ENCODE results near the gene ENO2.
A peak's percentile ranks its signal among the peaks of the same experiment; 100 is the strongest.
"Not testable (repeated sequence)": the region's sequence is repeated elsewhere in the genome, so short reads cannot be mapped to it uniquely, and the experiment has no call there.

Gene ENO2

DNA sequence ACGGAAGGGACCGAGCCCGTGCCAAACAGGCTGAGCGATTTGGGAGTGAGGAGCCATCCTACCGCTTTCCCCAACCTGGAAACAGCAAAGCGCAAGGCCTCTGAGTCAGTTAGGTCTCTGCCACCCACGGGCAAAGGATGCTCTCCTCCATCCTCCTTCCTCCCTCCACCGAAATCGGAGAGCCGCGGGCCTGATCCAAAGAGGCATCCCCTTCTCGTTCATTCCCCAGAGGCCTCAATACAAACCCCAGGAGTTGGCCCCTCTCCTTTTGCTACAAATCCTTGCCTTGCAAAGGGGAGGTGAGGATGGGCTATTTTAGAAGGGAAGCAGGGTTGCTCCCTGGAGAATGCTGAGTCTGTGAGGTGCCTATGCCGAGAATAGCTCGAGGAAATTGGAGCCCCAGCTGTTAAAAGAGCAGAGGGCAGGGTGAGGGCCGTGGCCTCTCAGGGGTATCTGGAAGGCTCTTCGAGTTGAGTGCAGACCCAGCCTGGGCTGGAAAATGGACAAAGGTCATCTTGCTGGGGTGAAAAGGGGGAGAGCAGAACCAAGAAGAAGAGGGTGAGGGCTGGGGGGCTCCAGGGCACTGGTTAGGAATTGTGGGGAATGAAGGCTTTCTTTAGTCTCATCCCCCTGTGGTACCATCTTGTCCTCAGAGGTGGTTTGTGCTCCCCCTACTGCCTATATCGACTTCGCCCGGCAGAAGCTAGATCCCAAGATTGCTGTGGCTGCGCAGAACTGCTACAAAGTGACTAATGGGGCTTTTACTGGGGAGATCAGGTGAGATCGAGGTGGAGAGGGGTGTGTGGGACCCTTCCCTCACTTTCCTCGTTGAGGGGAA lies 46.0 kb upstream of the ENO2 start:
- no peak for DNase-seq (ENCODE audit: low read depth, low spot score)
- TF ChIP-seq, protein P1, sequence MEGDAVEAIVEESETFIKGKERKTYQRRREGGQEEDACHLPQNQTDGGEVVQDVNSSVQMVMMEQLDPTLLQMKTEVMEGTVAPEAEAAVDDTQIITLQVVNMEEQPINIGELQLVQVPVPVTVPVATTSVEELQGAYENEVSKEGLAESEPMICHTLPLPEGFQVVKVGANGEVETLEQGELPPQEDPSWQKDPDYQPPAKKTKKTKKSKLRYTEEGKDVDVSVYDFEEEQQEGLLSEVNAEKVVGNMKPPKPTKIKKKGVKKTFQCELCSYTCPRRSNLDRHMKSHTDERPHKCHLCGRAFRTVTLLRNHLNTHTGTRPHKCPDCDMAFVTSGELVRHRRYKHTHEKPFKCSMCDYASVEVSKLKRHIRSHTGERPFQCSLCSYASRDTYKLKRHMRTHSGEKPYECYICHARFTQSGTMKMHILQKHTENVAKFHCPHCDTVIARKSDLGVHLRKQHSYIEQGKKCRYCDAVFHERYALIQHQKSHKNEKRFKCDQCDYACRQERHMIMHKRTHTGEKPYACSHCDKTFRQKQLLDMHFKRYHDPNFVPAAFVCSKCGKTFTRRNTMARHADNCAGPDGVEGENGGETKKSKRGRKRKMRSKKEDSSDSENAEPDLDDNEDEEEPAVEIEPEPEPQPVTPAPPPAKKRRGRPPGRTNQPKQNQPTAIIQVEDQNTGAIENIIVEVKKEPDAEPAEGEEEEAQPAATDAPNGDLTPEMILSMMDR (IDR thresholded peaks at IDR 0.05; ENCODE audit: insufficient read depth, low read length, missing control alignments): peak; percentile 23
- ChIA-PET CTCF (interaction anchor here (1.0 to 6.5 kb wide), 21 partner anchors 8 to 374 kb away, joined by 3 to 88 read pairs (median 7); partner anchors contain the start of genes C1RL, CDCA3, MLF2 and PTMS), POLR2A (interaction anchor here (0.9 to 10.2 kb wide), 15 partner anchors 8 to 116 kb away, joined by 3 to 164 read pairs (median 7); partner anchors contain the start of genes C12orf57, CDCA3, GNB3 and MLF2)
- H3K4me3 ChIP-seq (ENCODE audit: low read depth, low read length): peak overlapping the region; percentile 96

DNA sequence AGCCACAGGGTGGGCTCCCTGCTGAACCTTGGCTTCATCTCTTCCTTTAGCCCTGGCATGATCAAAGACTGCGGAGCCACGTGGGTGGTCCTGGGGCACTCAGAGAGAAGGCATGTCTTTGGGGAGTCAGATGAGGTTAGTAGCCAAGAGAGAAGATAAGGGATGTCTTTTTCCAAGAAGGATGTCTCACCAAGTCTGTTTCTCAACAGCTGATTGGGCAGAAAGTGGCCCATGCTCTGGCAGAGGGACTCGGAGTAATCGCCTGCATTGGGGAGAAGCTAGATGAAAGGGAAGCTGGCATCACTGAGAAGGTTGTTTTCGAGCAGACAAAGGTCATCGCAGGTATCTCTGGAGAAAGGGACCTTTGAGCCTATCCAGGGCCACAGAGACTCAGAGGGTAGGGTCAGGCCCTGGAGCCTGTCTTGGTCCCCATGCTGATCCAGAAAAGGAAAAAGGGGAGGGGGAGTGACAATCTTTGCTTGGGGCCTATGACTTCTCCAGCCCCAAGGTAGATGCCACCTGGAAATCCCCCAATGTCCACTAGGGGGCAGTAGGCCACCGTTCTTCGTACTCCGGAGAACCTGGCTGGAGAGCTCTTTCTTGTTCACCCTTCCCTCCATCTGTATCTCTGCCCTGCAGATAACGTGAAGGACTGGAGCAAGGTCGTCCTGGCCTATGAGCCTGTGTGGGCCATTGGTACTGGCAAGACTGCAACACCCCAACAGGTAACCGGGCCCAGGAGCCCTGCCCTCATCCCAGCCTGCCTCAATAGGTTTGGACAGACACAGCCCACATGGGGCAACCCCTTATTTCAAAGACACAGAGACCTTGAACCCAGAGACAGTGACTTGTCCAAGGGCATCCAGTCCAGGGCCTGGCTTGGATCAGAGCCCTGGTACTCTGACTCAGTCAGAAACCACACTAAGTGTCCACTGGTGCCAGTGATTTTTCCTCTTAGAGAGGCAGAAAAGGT lies 45.0 kb upstream of the ENO2 start:
- ChIA-PET CTCF (interaction anchor here (0.6 to 6.5 kb wide), 44 partner anchors 9 to 375 kb away, joined by 3 to 88 read pairs (median 4); partner anchors contain the start of genes C12orf57, C1RL, CDCA3 and MLF2), POLR2A (interaction anchor here (0.6 to 10.2 kb wide), 10 partner anchors 10 to 117 kb away, joined by 3 to 164 read pairs (median 8); partner anchors contain the start of genes C12orf57, CDCA3, MLF2 and PTMS)
- no peak for DNase-seq (ENCODE audit: low read depth, low spot score)
- TF ChIP-seq, protein P1 (IDR thresholded peaks at IDR 0.05; ENCODE audit: insufficient read depth, low read length, missing control alignments): peak; percentile 77
- peak overlapping the region; percentile 96 for H3K4me3 ChIP-seq (ENCODE audit: low read depth, low read length)

DNA sequence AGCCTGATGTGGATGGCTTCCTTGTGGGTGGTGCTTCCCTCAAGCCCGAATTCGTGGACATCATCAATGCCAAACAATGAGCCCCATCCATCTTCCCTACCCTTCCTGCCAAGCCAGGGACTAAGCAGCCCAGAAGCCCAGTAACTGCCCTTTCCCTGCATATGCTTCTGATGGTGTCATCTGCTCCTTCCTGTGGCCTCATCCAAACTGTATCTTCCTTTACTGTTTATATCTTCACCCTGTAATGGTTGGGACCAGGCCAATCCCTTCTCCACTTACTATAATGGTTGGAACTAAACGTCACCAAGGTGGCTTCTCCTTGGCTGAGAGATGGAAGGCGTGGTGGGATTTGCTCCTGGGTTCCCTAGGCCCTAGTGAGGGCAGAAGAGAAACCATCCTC lies 44.1 kb upstream of the ENO2 start:
- not testable (repeated sequence) for DNase-seq (ENCODE audit: low read depth, low spot score); H3K4me3 ChIP-seq (ENCODE audit: low read depth, low read length)
- ChIA-PET POLR2A (interaction anchor here (1.6 to 10.2 kb wide), 2 partner anchors 11 to 19 kb away, joined by 4 to 164 read pairs; partner anchors contain the start of genes CDCA3 and USP5), CTCF (interaction anchor here (0.8 to 6.5 kb wide), 22 partner anchors 10 to 243 kb away, joined by 3 to 88 read pairs (median 8); partner anchors contain the start of genes C12orf57, CDCA3, ENO2 and LPCAT3)

DNA sequence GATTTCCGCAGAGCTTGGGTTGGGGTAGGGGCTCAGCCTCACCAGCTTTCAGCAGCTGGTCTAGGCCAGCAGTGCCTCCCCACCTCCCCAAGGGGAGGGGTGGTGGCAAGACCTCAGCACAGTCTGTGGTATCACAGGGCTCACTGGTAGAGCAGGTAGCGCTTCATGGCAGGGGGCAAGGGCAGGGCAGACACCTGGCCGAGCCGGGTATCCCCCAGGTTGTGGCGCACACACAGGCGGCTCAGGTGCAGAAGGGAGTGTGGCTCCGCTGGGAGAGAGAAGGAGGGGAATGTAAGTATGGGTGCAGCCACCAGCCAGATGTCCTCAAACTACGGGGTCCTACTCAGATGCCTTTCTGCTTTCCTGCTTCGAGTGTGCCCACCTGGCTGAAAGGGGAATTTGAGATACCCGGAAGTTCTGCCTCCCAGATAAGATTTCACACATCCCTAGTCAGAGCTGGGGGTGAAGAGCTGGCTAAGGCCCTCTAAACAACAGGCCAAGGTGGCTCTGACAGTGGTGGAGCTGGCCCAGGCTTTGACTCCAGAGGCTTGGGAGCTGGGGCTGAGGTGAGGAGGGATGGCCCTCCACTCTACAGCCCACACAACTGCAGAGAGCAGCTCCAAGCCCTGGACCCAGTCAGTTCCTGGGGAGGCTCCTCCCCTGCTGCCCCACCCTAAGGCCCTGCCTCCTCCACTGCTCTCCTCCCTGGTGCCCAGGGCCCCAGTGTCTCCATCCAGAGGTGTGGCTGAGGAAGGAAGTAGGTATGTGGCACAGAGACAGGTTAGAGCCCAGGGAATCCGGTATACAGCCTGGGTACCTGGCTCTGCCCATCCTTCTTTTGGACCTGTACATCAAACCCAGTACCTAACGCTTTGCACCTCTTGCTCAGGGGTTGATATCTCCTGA lies 43.1 kb upstream of the ENO2 start:
- TF ChIP-seq, protein P1 (IDR thresholded peaks at IDR 0.05; ENCODE audit: insufficient read depth, low read length, missing control alignments): no peak
- ChIA-PET POLR2A (interaction anchor here (1.0 to 10.2 kb wide), 5 partner anchors 10 to 44 kb away, joined by 3 to 164 read pairs (median 4); partner anchors contain the start of genes CDCA3 and USP5), CTCF (interaction anchor here (0.6 to 6.3 kb wide), 30 partner anchors 11 to 147 kb away, joined by 3 to 88 read pairs (median 8); partner anchors contain the start of genes C12orf57, CDCA3, ENO2 and GNB3)
- no peak for DNase-seq (ENCODE audit: low read depth, low spot score)
- peak overlapping the region; percentile 78 for H3K4me3 ChIP-seq (ENCODE audit: low read depth, low read length)

DNA sequence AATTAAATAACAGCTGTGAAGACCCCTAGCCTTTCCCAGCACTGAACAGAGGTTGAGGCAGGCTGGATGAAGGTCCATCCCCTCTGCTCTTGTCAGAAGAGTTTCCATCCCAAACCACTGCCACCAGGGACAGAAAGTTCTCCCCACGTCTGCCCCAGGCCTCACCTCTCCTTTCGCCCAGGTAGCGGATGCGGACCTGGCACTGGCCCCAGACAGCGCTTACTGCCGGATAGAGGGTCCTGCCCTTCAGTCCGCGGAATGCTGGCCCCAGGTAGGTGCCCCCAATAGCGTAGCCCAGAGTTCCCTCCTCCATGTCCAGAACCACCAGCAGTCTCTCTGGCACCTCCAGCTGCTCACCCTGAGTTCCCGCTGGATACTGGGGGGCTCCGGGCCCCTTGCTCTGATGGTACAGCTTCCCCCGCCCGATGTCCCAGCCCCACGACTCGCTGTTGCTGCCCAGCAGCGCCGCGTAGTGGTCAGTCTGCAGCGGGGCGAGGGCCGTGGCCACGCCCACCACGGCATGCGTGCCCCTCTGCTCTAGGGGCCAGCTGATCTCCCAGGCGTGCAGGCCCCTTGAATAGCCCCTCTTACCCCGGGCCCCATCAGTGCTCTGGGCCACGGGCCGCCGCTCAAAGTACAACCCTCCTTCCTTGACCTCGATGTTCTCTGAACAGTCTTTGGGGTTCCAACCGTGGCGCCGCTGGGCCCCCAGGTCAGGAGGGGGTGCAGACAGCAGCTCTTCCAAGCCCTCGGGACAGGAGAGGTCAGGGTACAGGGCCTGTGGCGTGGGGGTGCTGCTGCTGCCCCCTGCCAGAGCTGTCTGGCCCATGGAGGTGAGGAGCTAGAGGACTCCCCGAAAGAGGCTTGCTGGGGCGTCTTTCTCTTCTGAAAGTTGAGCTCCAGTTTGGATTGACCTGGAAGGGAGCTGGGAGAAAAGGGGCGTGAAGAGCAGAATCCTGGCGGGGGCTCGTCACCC lies 42.0 kb upstream of the ENO2 start:
- TF ChIP-seq, protein P1 (IDR thresholded peaks at IDR 0.05; ENCODE audit: insufficient read depth, low read length, missing control alignments): peak; percentile 100
- no peak for DNase-seq (ENCODE audit: low read depth, low spot score)
- peak overlapping the region; percentile 78 for H3K4me3 ChIP-seq (ENCODE audit: low read depth, low read length)
- ChIA-PET POLR2A (interaction anchor here (0.6 to 10.2 kb wide), 18 partner anchors 9 to 207 kb away, joined by 3 to 164 read pairs (median 4); partner anchors contain the start of genes C12orf57, CDCA3, MLF2 and RNU7-1), CTCF (interaction anchor here (0.6 to 6.3 kb wide), 44 partner anchors 9 to 323 kb away, joined by 3 to 88 read pairs (median 6); partner anchors contain the start of genes C12orf57, CDCA3, COPS7A and ENO2)

Data from AG04449 (cell line).